K562 (cell line): Measurements from ENCODE around the gene CCDC92. TPM values are rescaled to one million over a fixed set of nuclear protein-coding genes. Genes with fewer than 3 reads are reported as not detected.
A peak's percentile ranks its signal among the peaks of the same experiment; 100 is the strongest.

Experiments
- BRCA1 ChIP-seq, 2 experiments: fragments of 450-650 bp in 1 of 2; sonication (generic) in 1 of 2; formaldehyde crosslinking in 1 of 2; IDR thresholded peaks; 2 replicates each; pipeline versions ENCODE4 v1.5.0 to v1.6.1; 2017 to 2020; ENCODE audit warnings: mild to moderate bottlenecking in 1 of 2, missing genetic modification reagents in 1 of 2
- EP400 ChIP-seq: fragments of 450-650 bp; IDR thresholded peaks from 2 replicates; pipeline ENCODE4 v1.6.1; 2017; ENCODE audit warnings: antibody characterized with exemption, mild to moderate bottlenecking, moderate library complexity
- ERF ChIP-seq: fragments of 450-650 bp; formaldehyde crosslinking; IDR thresholded peaks from 2 replicates; pipeline ENCODE4 v1.4.0; 2020; ENCODE audit warnings: mild to moderate bottlenecking, mixed read lengths
- MITF ChIP-seq: IDR thresholded peaks from 2 replicates; pipeline ENCODE4 v1.6.1; 2014; ENCODE audit warnings: antibody characterized with exemption
- PHF8 ChIP-seq: fragments of 200-600 bp; sonication (generic); IDR thresholded peaks from 2 replicates; pipeline ENCODE4 v1.6.1; 2012; ENCODE audit warnings: mixed run types, mild to moderate bottlenecking, inconsistent platforms, low read length, moderate library complexity, borderline replicate concordance
- POLR2H ChIP-seq: IDR thresholded peaks from 2 replicates; pipeline ENCODE4 v1.6.1; 2016; ENCODE audit warnings: missing genetic modification characterization, low read depth, mild to moderate bottlenecking, control low read depth, missing compliant biosample characterization, moderate library complexity
- PYGO2 ChIP-seq: fragments of 450-650 bp; IDR thresholded peaks from 2 replicates; pipeline ENCODE4 v1.6.1; 2016; ENCODE audit warnings: mild to moderate bottlenecking, missing genetic modification characterization, moderate library complexity, missing compliant biosample characterization
- RBM39 ChIP-seq: fragments of 200-400 bp; formaldehyde crosslinking; optimal IDR thresholded peaks from 2 replicates; pipeline ENCODE3; 2018; ENCODE audit warnings: low read depth, low read length
- REST ChIP-seq, 2 experiments: fragments of 450-650 bp; formaldehyde crosslinking in 1 of 2; IDR thresholded peaks; 2 replicates each; pipeline versions ENCODE4 v1.4.0 to v1.6.1; 2014 to 2020; ENCODE audit warnings: mild to moderate bottlenecking in 2 of 2, borderline replicate concordance in 1 of 2, low read depth in 1 of 2
- SIN3B ChIP-seq: fragments of 450-650 bp; IDR thresholded peaks from 2 replicates; pipeline ENCODE4 v1.6.1; 2017; ENCODE audit warnings: low read depth, mild to moderate bottlenecking, moderate library complexity
- TEAD4 ChIP-seq, 2 experiments: sonication (generic) in 1 of 2; formaldehyde crosslinking in 1 of 2; IDR thresholded peaks; 2 replicates each; pipeline versions ENCODE4 v1.6.1 to v1.8.0; 2012 to 2022; ENCODE audit warnings: borderline replicate concordance in 1 of 2, inconsistent platforms in 1 of 2, low read length in 1 of 2, mild to moderate bottlenecking in 1 of 2, missing genetic modification reagents in 1 of 2
- TOE1 ChIP-seq, 2 experiments: fragments of 450-650 bp in 1 of 2; sonication (generic) in 1 of 2; formaldehyde crosslinking in 1 of 2; IDR thresholded peaks; 2 replicates each; pipeline versions ENCODE4 v1.7.1 to v1.8.0; 2016 to 2022; ENCODE audit warnings: borderline replicate concordance in 2 of 2, mild to moderate bottlenecking in 2 of 2, antibody characterized with exemption in 1 of 2, inconsistent platforms in 1 of 2, low read depth in 1 of 2, missing genetic modification reagents in 1 of 2, moderate library complexity in 1 of 2
- ZNF134 ChIP-seq: fragments of 250-450 bp; sonication (Bioruptor Pico); conservative IDR thresholded peaks from 2 replicates; pipeline ENCODE4 v1.4.0; 2020
- ZNF3 ChIP-seq: fragments of 250-450 bp; sonication (Bioruptor Pico); IDR thresholded peaks from 2 replicates; pipeline ENCODE4 v1.5.0; 2021; ENCODE audit warnings: mild to moderate bottlenecking, moderate library complexity
- polyA plus RNA-seq, 8 experiments: library from polyadenylated mRNA; depleted of rRNA in 4 of 8; stranded (reverse) in 5 of 8; unstranded in 3 of 8; fragments of >200 nt; fragmentation: Nextera tagmentation in 2 of 8; fragmentation: Illumina TruSeq in 1 of 8; extraction: Ambion mirVana in 2 of 8; extraction: Trizol in 1 of 8; gene quantifications; 2 replicates each; pipeline versions ENCODE4 v1.2.1 to v1.2.3, GENCODE V29; 2011 to 2014; ENCODE audit warnings: inconsistent platforms in 1 of 8, missing spikeins in 1 of 8
- total RNA-seq, 7 experiments: library from RNA; depleted of rRNA in 6 of 7; stranded (reverse); fragments of >200 nt in 6 of 7; fragmentation: Illumina TruSeq in 2 of 7; extraction: Trizol in 2 of 7; gene quantifications; 2 replicates each; pipeline versions ENCODE4 v1.2.1 to v1.2.3, GENCODE V29; 2011 to 2021; ENCODE audit warnings: low replicate concordance in 1 of 7

Gene CCDC92
- total and polyA plus RNA-seq, 9 of the 15 experiments (the other 6 are each of a cell fraction or from before 2014, with no cell fraction given): 0.27 to 5.9 (median 2.1) TPM

- TF ChIP-seq REST (IDR thresholded peaks at IDR 0.05; ENCODE audit: borderline replicate concordance) (peak; percentile 59; the same call in 1 of the 2 replicates), REST (CRISPR knock-in tag; IDR thresholded peaks at IDR 0.05; ENCODE audit: low read depth) (0 out of 2 replicates have a peak, but pooled peaks have one; percentile 37), SIN3B (peak; percentile 11; the same call in 1 of the 2 replicates), EP400 (no peak), TEAD4 (IDR thresholded peaks at IDR 0.05; ENCODE audit: low read length) (no peak), TEAD4 (CRISPR knock-in tag; IDR thresholded peaks at IDR 0.05; ENCODE audit: borderline replicate concordance) (no peak), RBM39 (no peak), MITF (no peak), PYGO2 (tag) (no peak), PHF8 (no peak; the same call in 1 of the 2 replicates), BRCA1 (IDR thresholded peaks at IDR 0.05) (no peak), BRCA1 (CRISPR knock-in tag; IDR thresholded peaks at IDR 0.05) (no peak), ERF (CRISPR knock-in tag) (0 out of 2 replicates have a peak, but pooled peaks have one; percentile 16), POLR2H (tag) (no peak), ZNF3 (no peak), ZNF134 (CRISPR knock-in tag) (no peak), TOE1 (IDR thresholded peaks at IDR 0.05; ENCODE audit: borderline replicate concordance) (0 out of 2 replicates have a peak, but pooled peaks have one; percentile 26), TOE1 (CRISPR knock-in tag; IDR thresholded peaks at IDR 0.05; ENCODE audit: borderline replicate concordance, low read depth) (no peak)
Observed at GRCh38 chr12:123973552-123974341, 1.1 kb upstream of the CCDC92 start (continued).
